B cell (primary cell): ENCODE measurements around the gene EDNRA.

Experiments used
- EZH2 ChIP-seq: IDR thresholded peaks from 2 replicates; pipeline ENCODE4 v1.6.1; 2012; ENCODE audit warnings: borderline replicate concordance, low read depth, mild to moderate bottlenecking, moderate library complexity, low read length; ENCODE audit not compliant: insufficient read depth, poor library complexity, severe bottlenecking
- TF ChIP-seq, protein P1 (sequence below): fragments of 200-600 bp; IDR thresholded peaks from one replicate; pipeline ENCODE4 v1.8.0; 2022; ENCODE audit warnings: antibody characterized with exemption, mild to moderate bottlenecking

DNA sequence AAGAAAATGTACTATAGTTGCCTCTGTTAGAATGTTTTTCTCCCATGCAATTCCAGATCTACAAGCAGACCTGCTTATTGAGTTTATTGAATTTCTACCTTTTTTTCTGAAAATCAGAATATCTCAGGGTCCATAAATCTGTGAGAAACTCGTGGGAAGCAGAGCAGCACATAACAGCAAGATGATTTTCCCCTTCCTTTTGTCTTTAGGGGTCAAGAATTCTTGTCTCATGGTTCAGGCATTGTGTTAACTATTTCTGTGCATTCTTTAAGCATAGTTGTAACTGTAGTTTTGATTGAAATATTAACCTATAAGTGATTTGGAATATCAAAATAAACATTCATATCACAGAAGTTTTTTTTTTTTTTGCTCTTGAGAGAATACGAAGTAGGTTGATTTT, 11.4 kb downstream of the EDNRA start:
- TF ChIP-seq, protein P1, sequence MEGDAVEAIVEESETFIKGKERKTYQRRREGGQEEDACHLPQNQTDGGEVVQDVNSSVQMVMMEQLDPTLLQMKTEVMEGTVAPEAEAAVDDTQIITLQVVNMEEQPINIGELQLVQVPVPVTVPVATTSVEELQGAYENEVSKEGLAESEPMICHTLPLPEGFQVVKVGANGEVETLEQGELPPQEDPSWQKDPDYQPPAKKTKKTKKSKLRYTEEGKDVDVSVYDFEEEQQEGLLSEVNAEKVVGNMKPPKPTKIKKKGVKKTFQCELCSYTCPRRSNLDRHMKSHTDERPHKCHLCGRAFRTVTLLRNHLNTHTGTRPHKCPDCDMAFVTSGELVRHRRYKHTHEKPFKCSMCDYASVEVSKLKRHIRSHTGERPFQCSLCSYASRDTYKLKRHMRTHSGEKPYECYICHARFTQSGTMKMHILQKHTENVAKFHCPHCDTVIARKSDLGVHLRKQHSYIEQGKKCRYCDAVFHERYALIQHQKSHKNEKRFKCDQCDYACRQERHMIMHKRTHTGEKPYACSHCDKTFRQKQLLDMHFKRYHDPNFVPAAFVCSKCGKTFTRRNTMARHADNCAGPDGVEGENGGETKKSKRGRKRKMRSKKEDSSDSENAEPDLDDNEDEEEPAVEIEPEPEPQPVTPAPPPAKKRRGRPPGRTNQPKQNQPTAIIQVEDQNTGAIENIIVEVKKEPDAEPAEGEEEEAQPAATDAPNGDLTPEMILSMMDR, result no peak
- TF ChIP-seq EZH2, result no peak
